HUES64 (cell line): Measurements from ENCODE around the gene DCHS2.

Experiments
- H3K27ac ChIP-seq: 2 replicates; pipeline ENCODE4 v1.7.0; 2013; ENCODE audit warnings: low read depth, low read length, inconsistent platforms
- H3K27me3 ChIP-seq: 2 replicates; pipeline ENCODE4 v1.6.1; 2013; ENCODE audit warnings: mild to moderate bottlenecking, low read length; ENCODE audit not compliant: insufficient read depth
- H3K36me3 ChIP-seq: 2 replicates; pipeline ENCODE4 v1.6.1; 2013; ENCODE audit warnings: mild to moderate bottlenecking, low read length; ENCODE audit not compliant: insufficient read depth
- H3K4me1 ChIP-seq: 2 replicates; pipeline ENCODE4 v1.6.1; 2013; ENCODE audit warnings: mild to moderate bottlenecking, low read length, moderate library complexity; ENCODE audit not compliant: insufficient read depth
- H3K4me3 ChIP-seq: 2 replicates; pipeline ENCODE4 v1.5.1; 2013; ENCODE audit warnings: mild to moderate bottlenecking, low read length, moderate library complexity
- H3K9ac ChIP-seq: 2 replicates; pipeline ENCODE4 v1.6.1; 2013; ENCODE audit warnings: mild to moderate bottlenecking, low read depth, low read length
- H3K9me3 ChIP-seq: 2 replicates; pipeline ENCODE4 v1.6.1; 2013; ENCODE audit warnings: low read depth, low read length; ENCODE audit not compliant: insufficient read depth
- WGBS: fragments of 150-250, 120-280 bp; methylation state at CpG from one replicate; pipeline ENCODE4 v1.1.7; 2013; ENCODE audit warnings: missing lambda C conversion rate; 5-methylcytosine and 5-hydroxymethylcytosine counted together

DCHS2 gene

DNA sequence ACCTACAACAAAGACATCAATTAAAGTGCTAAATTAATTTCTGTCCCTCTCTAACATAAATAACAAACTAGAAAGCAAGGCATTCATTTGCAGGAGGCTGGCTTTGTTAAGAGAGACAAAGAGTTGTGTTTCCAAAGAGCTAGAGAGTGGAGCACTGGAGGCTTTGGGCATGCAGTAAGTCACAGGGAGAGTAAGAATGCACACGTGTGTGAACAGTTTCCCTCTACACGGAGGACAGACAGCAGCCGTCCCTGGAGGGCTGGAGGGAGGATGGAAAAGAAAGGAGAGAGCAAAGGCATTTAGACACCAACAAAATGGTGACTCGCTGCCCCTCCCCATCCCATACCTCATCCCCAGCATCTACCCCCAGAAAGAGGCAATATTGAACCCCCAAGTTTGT, 20.4 kb upstream of the DCHS2 start:
- Histone ChIP-seq H3K27ac (no peak overlapping the region), H3K36me3 (no peaks in the 10 kb centered on the region), H3K4me3 (no peak overlapping the region), H3K9ac (no peak overlapping the region), H3K27me3 (no peaks in the 10 kb centered on the region), H3K4me1 (peaks cover 10% of the 10 kb centered on the region), H3K9me3 (no peaks in the 10 kb centered on the region)
- WGBS = 81% methylated on average over 4 of the region's 4 CpGs

GRCh38 chr4:154511548-154511947, 19.9 kb upstream of the DCHS2 start:
- H3K27me3 ChIP-seq = no peaks in the 10 kb centered on the region
- 75% methylated on average over 2 of the region's 2 CpGs for WGBS
- no peaks in the 10 kb centered on the region for H3K36me3 ChIP-seq

GRCh38 chr4:154507156-154507555, 15.6 kb upstream of the DCHS2 start:
- WGBS = 90% methylated on average over 3 of the region's 3 CpGs
- Histone ChIP-seq H3K27me3 (no peaks in the 10 kb centered on the region), H3K9ac (no peak overlapping the region), H3K36me3 (no peaks in the 10 kb centered on the region), H3K9me3 (no peaks in the 10 kb centered on the region), H3K27ac (no peak overlapping the region), H3K4me3 (no peak overlapping the region), H3K4me1 (peaks cover 5% of the 10 kb centered on the region)

More at GRCh38 chr4:154511548-154511947, 19.9 kb upstream of the DCHS2 start:
- Histone ChIP-seq H3K9ac (no peak overlapping the region), H3K9me3 (no peaks in the 10 kb centered on the region), H3K4me3 (no peak overlapping the region), H3K27ac (no peak overlapping the region), H3K4me1 (peaks cover 10% of the 10 kb centered on the region)

- Histone ChIP-seq H3K9me3 (no peaks in the 10 kb centered on the region), H3K4me3 (no peak overlapping the region), H3K4me1 (no peaks in the 10 kb centered on the region), H3K27me3 (no peaks in the 10 kb centered on the region), H3K27ac (no peak overlapping the region), H3K9ac (no peak overlapping the region), H3K36me3 (no peaks in the 10 kb centered on the region)
- 37% methylated on average over 2 of the region's 2 CpGs for WGBS
Observed at GRCh38 chr4:154506253-154506652, 14.7 kb upstream of the DCHS2 start.

DNA sequence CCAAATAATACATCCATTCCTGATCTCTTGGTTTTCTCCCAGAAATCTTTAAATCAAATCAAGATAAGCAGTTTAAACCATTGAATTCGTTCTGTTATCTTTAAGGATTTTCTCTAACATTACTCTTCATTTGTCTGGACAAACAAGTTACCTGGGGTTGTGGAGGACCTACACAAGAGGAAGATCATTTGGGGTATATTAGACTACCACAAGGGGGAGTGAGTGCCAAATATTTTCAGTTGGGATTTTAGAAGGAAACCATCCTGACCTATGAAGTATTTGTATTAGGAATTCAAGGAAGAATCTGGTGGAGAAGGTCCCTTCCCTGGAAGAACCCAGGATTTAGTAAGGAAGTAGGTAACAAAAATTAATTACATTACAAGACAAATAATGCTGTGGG, 12.0 kb upstream of the DCHS2 start:
- Histone ChIP-seq H3K9ac (no peak overlapping the region), H3K4me1 (no peaks in the 10 kb centered on the region), H3K27ac (no peak overlapping the region), H3K9me3 (no peaks in the 10 kb centered on the region), H3K36me3 (no peaks in the 10 kb centered on the region), H3K4me3 (no peak overlapping the region), H3K27me3 (no peaks in the 10 kb centered on the region; the same call in 1 of the 2 replicates)
- 55% methylated on average over 1 of the region's 1 CpG for WGBS

DNA sequence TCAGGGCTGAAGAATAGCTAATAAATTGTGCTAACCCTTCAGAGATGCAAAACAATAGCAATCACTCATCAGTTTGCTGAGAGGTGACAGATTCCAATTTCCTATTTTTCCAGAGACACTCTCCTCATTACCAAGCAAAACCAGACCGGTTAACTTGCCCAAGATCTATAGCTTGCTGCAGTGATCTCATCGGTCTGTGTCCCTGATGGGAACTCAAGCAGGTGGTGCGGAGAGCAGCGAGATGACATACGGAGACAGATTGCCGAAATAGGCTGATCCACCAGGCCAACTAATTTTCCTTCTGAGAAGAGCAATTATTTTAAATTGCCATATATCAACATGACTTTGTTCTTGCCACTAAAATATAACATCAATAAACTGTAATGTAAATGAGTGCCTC, 10.5 kb upstream of the DCHS2 start:
- H3K27ac ChIP-seq = no peak overlapping the region
- no peak overlapping the region for H3K9ac ChIP-seq
- no peaks in the 10 kb centered on the region for H3K36me3 ChIP-seq
- no peak overlapping the region for H3K4me3 ChIP-seq
- no peaks in the 10 kb centered on the region for H3K9me3 ChIP-seq
- 89% methylated on average over 6 of the region's 6 CpGs for WGBS
- no peaks in the 10 kb centered on the region for H3K4me1 ChIP-seq
- H3K27me3 ChIP-seq = no peaks in the 10 kb centered on the region; the same call in 1 of the 2 replicates

- H3K27ac ChIP-seq = no peak overlapping the region
- H3K9ac ChIP-seq = no peak overlapping the region
- no peak overlapping the region for H3K4me3 ChIP-seq
- peaks cover 16% of the 10 kb centered on the region for H3K27me3 ChIP-seq
- H3K9me3 ChIP-seq = no peaks in the 10 kb centered on the region
- no peaks in the 10 kb centered on the region for H3K4me1 ChIP-seq
- H3K36me3 ChIP-seq = no peaks in the 10 kb centered on the region
- WGBS = 97% methylated on average over 5 of the region's 5 CpGs
Observed at GRCh38 chr4:154497889-154498288, 6.3 kb upstream of the DCHS2 start.

- no peaks in the 10 kb centered on the region for H3K4me1 ChIP-seq
- H3K9me3 ChIP-seq = no peaks in the 10 kb centered on the region
- peaks cover 36% of the 10 kb centered on the region for H3K27me3 ChIP-seq
- H3K36me3 ChIP-seq = no peaks in the 10 kb centered on the region
- no peak overlapping the region for H3K9ac ChIP-seq
- no peak overlapping the region for H3K4me3 ChIP-seq
- H3K27ac ChIP-seq = no peak overlapping the region
- WGBS = 89% methylated on average over 2 of the region's 2 CpGs
Observed at GRCh38 chr4:154495867-154496266, 4.3 kb upstream of the DCHS2 start.

GRCh38 chr4:154492288-154492687, 689 bp upstream of the DCHS2 start:
- 40% methylated on average over 16 of the region's 16 CpGs for WGBS
- Histone ChIP-seq H3K36me3 (no peaks in the 10 kb centered on the region), H3K27me3 (peaks cover 70% of the 10 kb centered on the region), H3K4me3 (peak overlapping the region; percentile 64), H3K27ac (no peak overlapping the region), H3K9me3 (no peaks in the 10 kb centered on the region), H3K4me1 (no peaks in the 10 kb centered on the region), H3K9ac (no peak overlapping the region)

DNA sequence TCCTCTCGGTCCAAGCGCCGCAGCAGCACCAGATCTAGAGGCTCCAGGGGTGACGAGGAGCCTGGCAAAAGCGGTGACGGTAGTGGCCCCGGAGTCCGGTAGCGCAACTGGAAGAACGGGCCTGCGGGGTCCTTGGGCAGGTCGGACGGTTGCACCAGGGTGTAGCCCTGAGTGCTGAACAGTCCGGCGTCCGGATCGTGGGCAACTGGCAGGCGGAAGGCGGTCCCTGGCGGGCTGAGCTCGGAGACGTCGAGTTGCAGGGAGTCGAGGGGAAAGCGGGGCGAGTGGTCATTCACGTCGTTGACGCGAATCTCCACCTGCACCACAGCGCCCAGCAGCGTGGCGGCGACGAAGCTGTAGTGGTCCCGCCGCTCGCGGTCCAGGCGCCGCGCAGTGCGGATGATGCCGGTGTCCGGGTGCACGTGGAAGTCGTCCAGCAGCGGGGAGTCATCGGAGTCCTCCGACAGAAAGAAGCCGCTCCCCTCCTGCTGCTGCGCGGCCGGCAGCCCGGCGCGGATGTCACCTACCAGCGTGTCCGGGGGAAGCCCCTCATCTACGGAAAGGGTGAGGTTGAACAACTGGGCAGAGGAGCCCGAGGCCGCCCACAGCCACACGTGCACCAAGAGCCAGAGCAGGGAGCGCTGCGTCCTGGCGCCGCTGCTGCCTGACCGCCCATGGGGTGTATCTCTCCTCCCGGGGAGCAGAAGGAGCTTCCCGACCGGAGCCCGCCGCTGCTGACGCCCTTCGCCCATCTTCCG, 837 bp downstream of the DCHS2 start:
- H3K4me3 ChIP-seq = peak overlapping the region; percentile 64
- no peak overlapping the region for H3K9ac ChIP-seq
- peaks cover 85% of the 10 kb centered on the region for H3K27me3 ChIP-seq

DNA sequence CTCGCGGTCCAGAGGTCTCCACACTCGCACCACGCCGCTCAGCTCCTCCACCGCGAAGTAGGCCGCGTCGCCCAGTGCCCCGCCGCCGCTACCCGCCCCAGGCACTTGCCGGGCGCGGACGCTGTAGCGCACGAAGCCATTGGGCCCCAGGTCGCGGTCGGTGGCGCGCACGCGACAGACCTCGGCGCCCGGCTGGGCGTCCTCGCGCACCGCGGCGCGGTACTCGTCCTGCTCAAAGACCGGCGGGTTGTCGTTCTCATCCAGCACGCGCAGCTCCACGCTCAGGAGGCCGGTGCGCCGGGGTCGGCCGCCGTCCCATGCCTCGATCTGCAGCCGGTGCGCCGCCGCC, 1.4 kb downstream of the DCHS2 start:
- WGBS = 13% methylated on average over 55 of the region's 55 CpGs
- Histone ChIP-seq H3K4me3 (peak overlapping the region; percentile 64), H3K4me1 (no peaks in the 10 kb centered on the region), H3K27ac (no peak overlapping the region), H3K9ac (no peak overlapping the region; the same call in 1 of the 2 replicates), H3K9me3 (no peaks in the 10 kb centered on the region), H3K36me3 (no peaks in the 10 kb centered on the region), H3K27me3 (peaks cover 90% of the 10 kb centered on the region)

More for the DNA sequence above, 837 bp downstream of the DCHS2 start:
- Histone ChIP-seq H3K4me1 (no peaks in the 10 kb centered on the region), H3K36me3 (no peaks in the 10 kb centered on the region), H3K27ac (no peak overlapping the region), H3K9me3 (no peaks in the 10 kb centered on the region)
- WGBS = 3% methylated on average over 76 of the region's 76 CpGs
